PC-9 (cell line): ENCODE measurements around the gene FOXK1. TPM values are rescaled to one million over a fixed set of nuclear protein-coding genes. Genes with fewer than 3 reads are reported as not detected.

ENCODE experiments used
- BruUV-seq: library from RNA; stranded (reverse); fragments of 400-500 nt; replicated peaks from 2 replicates; lab custom pipeline; 2021; lab: Mats Ljungman, UMichigan
- CTCF ChIA-PET: fragments of 300-600 bp; sonication (Branson Sonifier 250); formaldehyde crosslinking; loops from one replicate; lab custom pipeline; 2022; ENCODE audit warnings: antibody characterized with exemption; lab: Charles Lee
- POLR2A ChIA-PET: fragments of 300-600 bp; sonication (Branson Sonifier 250); formaldehyde crosslinking; loops from one replicate; lab custom pipeline; 2022; ENCODE audit warnings: antibody characterized with exemption; ENCODE audit not compliant: unreplicated experiment; lab: Charles Lee
- DNase-seq, 2 experiments: peaks; one replicate each; pipeline versions ENCODE4 v3.0.0 to v3.0.0-alpha.2; 2015 to 2022; ENCODE audit warnings: mixed read lengths in 1 of 2
- H2AFZ ChIP-seq: fragments of 200-600 bp; sonication (generic); 2 replicates; pipeline ENCODE4 v1.8.1; 2017; ENCODE audit warnings: antibody characterized with exemption
- H3F3A ChIP-seq: fragments of 200-600 bp; sonication (generic); 2 replicates; pipeline ENCODE4 v1.8.1; 2017; ENCODE audit warnings: antibody characterized with exemption, mild to moderate bottlenecking, low read depth; ENCODE audit not compliant: insufficient read depth
- H3K27ac ChIP-seq: fragments of 200-600 bp; sonication (generic); 2 replicates; pipeline ENCODE4 v1.6.1; 2016; ENCODE audit warnings: mixed run types
- H3K27me3 ChIP-seq: fragments of 200-600 bp; sonication (generic); 2 replicates; pipeline ENCODE4 v1.6.1; 2016; ENCODE audit warnings: low read depth, mixed run types; ENCODE audit not compliant: insufficient read depth
- H3K36me3 ChIP-seq: fragments of 200-600 bp; sonication (generic); 2 replicates; pipeline ENCODE4 v1.6.1; 2016; ENCODE audit warnings: low read depth, mixed run types
- H3K4me1 ChIP-seq: fragments of 200-600 bp; sonication (generic); replicated peaks from 2 replicates; pipeline ENCODE4 v1.6.1; 2016; ENCODE audit warnings: mixed run types; ENCODE audit not compliant: insufficient read depth
- H3K4me2 ChIP-seq: fragments of 200-600 bp; sonication (generic); 2 replicates; pipeline ENCODE4 v1.6.1; 2017; ENCODE audit warnings: mixed run types
- H3K4me3 ChIP-seq: fragments of 200-600 bp; sonication (generic); 2 replicates; pipeline ENCODE4 v1.6.1; 2016; ENCODE audit warnings: mixed run types
- H3K79me2 ChIP-seq: fragments of 200-600 bp; sonication (generic); 2 replicates; pipeline ENCODE4 v1.6.1; 2017; ENCODE audit warnings: low read depth, mixed run types
- H3K9me2 ChIP-seq: fragments of 200-600 bp; sonication (generic); 2 replicates; pipeline ENCODE4 v1.8.1; 2017; ENCODE audit warnings: mild to moderate bottlenecking; ENCODE audit not compliant: insufficient read depth
- H3K9me3 ChIP-seq: fragments of 200-600 bp; sonication (generic); 2 replicates; pipeline ENCODE4 v1.8.1; 2016; ENCODE audit warnings: low read depth; ENCODE audit not compliant: insufficient read depth
- H4K20me1 ChIP-seq: fragments of 200-600 bp; sonication (generic); 2 replicates; pipeline ENCODE4 v1.8.1; 2017; ENCODE audit not compliant: insufficient read depth
- CTCF ChIP-seq: fragments of 200-600 bp; sonication (generic); conservative IDR thresholded peaks from 2 replicates; pipeline ENCODE4 v1.6.1; 2017; ENCODE audit warnings: mixed run types, antibody characterized with exemption, mild to moderate bottlenecking, moderate library complexity
- EZH2 ChIP-seq: fragments of 200-600 bp; sonication (generic); IDR thresholded peaks from 2 replicates; pipeline ENCODE4 v1.8.0; 2017; ENCODE audit warnings: antibody characterized with exemption, low read depth
- intact Hi-C: fragments of 100-400 bp; cut with micrococcal nuclease; formaldehyde crosslinking; loops from one replicate; pipeline ENCODE4 v1.10.0; 2022; ENCODE audit not compliant: unreplicated experiment
- total RNA-seq: library from RNA; stranded (reverse); gene quantifications from 2 replicates; pipeline ENCODE4 v1.2.3, GENCODE V29; 2021

The FOXK1 gene
- total RNA-seq, 1 experiment from 2014 or later = 68.1 TPM

- H3K4me3 ChIP-seq = no peak overlapping the region
- no peak for DNase-seq
- H3K9me2 ChIP-seq = no peaks in the 10 kb centered on the region
- H2AFZ ChIP-seq = no peak overlapping the region
- H3K9me3 ChIP-seq = no peaks in the 10 kb centered on the region
- no peaks in the 10 kb centered on the region for H4K20me1 ChIP-seq
- H3K4me1 ChIP-seq = peaks cover 7% of the 10 kb centered on the region
- peaks cover 12% of the 10 kb centered on the region; the same call in 1 of the 2 replicates for H3F3A ChIP-seq
- no peaks in the 10 kb centered on the region for H3K36me3 ChIP-seq
- BruUV-seq = no TSS peak
- CTCF ChIA-PET = no interaction called here
- H3K79me2 ChIP-seq = no peaks in the 10 kb centered on the region
- H3K27ac ChIP-seq = no peak overlapping the region
- no peak overlapping the region for H3K4me2 ChIP-seq
- POLR2A ChIA-PET = interaction anchor here (0.5 kb wide), 1 partner anchor 875 kb away, joined by 4 read pairs; no protein-coding TSS in a partner anchor
- intact Hi-C loops = no loop called here
- TF ChIP-seq EZH2 = no peak
- no peak for TF ChIP-seq CTCF
- H3K27me3 ChIP-seq = peaks cover 37% of the 10 kb centered on the region
These were observed 121.5 kb downstream of the FOXK1 start for GRCh38 chr7:4803397-4804241.

GRCh38 chr7:4805110-4805983 is 123.3 kb downstream of the FOXK1 start:
- H3K27me3 ChIP-seq = peaks cover 44% of the 10 kb centered on the region
- H2AFZ ChIP-seq = no peak overlapping the region
- peaks cover 12% of the 10 kb centered on the region; the same call in 1 of the 2 replicates for H3F3A ChIP-seq
- peak in 1 of 2 experiments; percentile 24 for DNase-seq
- peaks cover 7% of the 10 kb centered on the region for H3K4me1 ChIP-seq
- TF ChIP-seq EZH2 (no peak), CTCF (no peak)
- peak overlapping the region; percentile 32; the same call in 1 of the 2 replicates for H3K4me2 ChIP-seq
- no TSS peak for BruUV-seq
- no peaks in the 10 kb centered on the region for H3K36me3 ChIP-seq
- no peaks in the 10 kb centered on the region for H3K79me2 ChIP-seq
- H4K20me1 ChIP-seq = no peaks in the 10 kb centered on the region
- H3K9me3 ChIP-seq = no peaks in the 10 kb centered on the region
- POLR2A ChIA-PET = no interaction called here
- intact Hi-C loops = no loop called here
- CTCF ChIA-PET = no interaction called here
- H3K4me3 ChIP-seq = no peak overlapping the region
- no peaks in the 10 kb centered on the region for H3K9me2 ChIP-seq
- H3K27ac ChIP-seq = no peak overlapping the region

GRCh38 chr7:4805984-4806300 is 123.8 kb downstream of the FOXK1 start:
- ChIA-PET POLR2A (no interaction called here), CTCF (no interaction called here)
- Histone ChIP-seq H3K4me1 (peaks cover 7% of the 10 kb centered on the region), H3K9me3 (no peaks in the 10 kb centered on the region), H3K27ac (no peak overlapping the region), H3K36me3 (no peaks in the 10 kb centered on the region), H3K27me3 (peaks cover 50% of the 10 kb centered on the region), H3K9me2 (no peaks in the 10 kb centered on the region), H3K4me3 (no peak overlapping the region), H2AFZ (no peak overlapping the region), H3K4me2 (peak overlapping the region; percentile 32; the same call in 1 of the 2 replicates), H3K79me2 (no peaks in the 10 kb centered on the region), H3F3A (peaks cover 12% of the 10 kb centered on the region; the same call in 1 of the 2 replicates), H4K20me1 (no peaks in the 10 kb centered on the region)
- DNase-seq = peak in 1 of 2 experiments; percentile 64
- no TSS peak for BruUV-seq
- TF ChIP-seq EZH2 (no peak), CTCF (no peak)
- intact Hi-C loops = no loop called here
